Breast epithelium (tissue), 3 donors: ENCODE measurements around the gene NT5DC1.

Experiments
- CTCF ChIP-seq, 3 donors: fragments of 450-650 bp; IDR thresholded peaks; one replicate each; pipeline ENCODE4 v1.5.1; 2016 to 2017; ENCODE audit warnings: antibody characterized with exemption in 3 of 3, mild to moderate bottlenecking in 3 of 3, moderate library complexity in 3 of 3
- POLR2A ChIP-seq: fragments of 450-650 bp; IDR thresholded peaks from one replicate; pipeline ENCODE4 v1.6.1; 2016; ENCODE audit warnings: antibody characterized with exemption, mild to moderate bottlenecking, moderate library complexity

GRCh38 chr6:116279232-116280160 is 178.8 kb downstream of the NT5DC1 start, which contains the start of gene TSPYL1:
- no peak for TF ChIP-seq CTCF (IDR thresholded peaks at IDR 0.05)
- TF ChIP-seq POLR2A: peak; percentile 97
